Mesothelial cell of epicardium (in vitro differentiated cells): ENCODE results near the gene MTUS2. TPM values are rescaled to one million over a fixed set of nuclear protein-coding genes. Genes with fewer than 3 reads are reported as not detected.

Source experiments
- DNase-seq, 2 experiments: peaks; one replicate each; pipeline ENCODE4 v3.0.0; 2021; ENCODE audit warnings: low spot score in 2 of 2; ENCODE audit not compliant: unreplicated experiment in 2 of 2
- H3K27ac Mint-ChIP-seq: 2 replicates; pipeline ENCODE4 v1.8.0; 2021; ENCODE audit warnings: mixed read lengths
- H3K27me3 Mint-ChIP-seq: 2 replicates; pipeline ENCODE4 v1.8.0; 2021; ENCODE audit warnings: low read depth, mixed read lengths
- H3K36me3 Mint-ChIP-seq: 2 replicates; pipeline ENCODE4 v1.8.0; 2021; ENCODE audit warnings: mixed read lengths
- H3K4me1 Mint-ChIP-seq: 2 replicates; pipeline ENCODE4 v1.8.0; 2021; ENCODE audit warnings: mixed read lengths
- H3K4me3 Mint-ChIP-seq: 2 replicates; pipeline ENCODE4 v1.8.0; 2021; ENCODE audit warnings: mild to moderate bottlenecking, moderate library complexity, mixed read lengths
- H3K9me3 Mint-ChIP-seq: 2 replicates; pipeline ENCODE4 v1.8.0; 2021; ENCODE audit warnings: mixed read lengths
- total RNA-seq: library from RNA; stranded (reverse); gene quantifications from 3 replicates; pipeline ENCODE4 v1.2.1, GENCODE V29; 2021
- TF ChIP-seq, protein P1 (sequence below): fragments of 200-600 bp; sonication (generic); IDR thresholded peaks from one replicate; pipeline ENCODE4 v1.5.0; 2021; ENCODE audit warnings: antibody characterized with exemption; ENCODE audit not compliant: unreplicated experiment

MTUS2 gene
- total RNA-seq, 1 donor from 2014 or later = 1.4 TPM

DNA sequence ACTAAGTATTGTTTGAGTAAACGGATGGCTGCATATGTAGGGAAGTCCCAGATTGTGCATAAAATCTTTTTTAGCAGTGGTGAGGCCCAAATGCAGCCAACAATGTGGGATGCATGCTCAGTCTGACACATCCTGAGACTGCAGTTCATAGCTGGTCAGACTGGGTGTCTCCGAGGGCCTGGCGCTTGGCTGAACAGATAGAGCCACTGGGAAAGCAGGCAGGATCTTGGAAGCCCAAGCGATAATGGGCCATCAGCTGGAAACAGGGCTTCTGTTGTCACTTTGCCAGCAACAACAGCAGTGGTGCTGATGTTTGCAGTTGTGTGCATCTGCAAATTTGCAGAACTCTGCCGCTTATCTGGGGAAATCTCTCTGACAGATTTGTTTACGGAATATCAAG is 36.1 kb downstream of the MTUS2 start:
- H3K27me3 Mint-ChIP-seq = peaks cover 42% of the 10 kb centered on the region
- no peaks in the 10 kb centered on the region for H3K4me1 Mint-ChIP-seq
- no peak for DNase-seq
- H3K4me3 Mint-ChIP-seq = no peak overlapping the region
- TF ChIP-seq, protein P1, sequence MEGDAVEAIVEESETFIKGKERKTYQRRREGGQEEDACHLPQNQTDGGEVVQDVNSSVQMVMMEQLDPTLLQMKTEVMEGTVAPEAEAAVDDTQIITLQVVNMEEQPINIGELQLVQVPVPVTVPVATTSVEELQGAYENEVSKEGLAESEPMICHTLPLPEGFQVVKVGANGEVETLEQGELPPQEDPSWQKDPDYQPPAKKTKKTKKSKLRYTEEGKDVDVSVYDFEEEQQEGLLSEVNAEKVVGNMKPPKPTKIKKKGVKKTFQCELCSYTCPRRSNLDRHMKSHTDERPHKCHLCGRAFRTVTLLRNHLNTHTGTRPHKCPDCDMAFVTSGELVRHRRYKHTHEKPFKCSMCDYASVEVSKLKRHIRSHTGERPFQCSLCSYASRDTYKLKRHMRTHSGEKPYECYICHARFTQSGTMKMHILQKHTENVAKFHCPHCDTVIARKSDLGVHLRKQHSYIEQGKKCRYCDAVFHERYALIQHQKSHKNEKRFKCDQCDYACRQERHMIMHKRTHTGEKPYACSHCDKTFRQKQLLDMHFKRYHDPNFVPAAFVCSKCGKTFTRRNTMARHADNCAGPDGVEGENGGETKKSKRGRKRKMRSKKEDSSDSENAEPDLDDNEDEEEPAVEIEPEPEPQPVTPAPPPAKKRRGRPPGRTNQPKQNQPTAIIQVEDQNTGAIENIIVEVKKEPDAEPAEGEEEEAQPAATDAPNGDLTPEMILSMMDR = no peak
- no peaks in the 10 kb centered on the region for H3K9me3 Mint-ChIP-seq
- H3K36me3 Mint-ChIP-seq = no peaks in the 10 kb centered on the region
- no peak overlapping the region for H3K27ac Mint-ChIP-seq

DNA sequence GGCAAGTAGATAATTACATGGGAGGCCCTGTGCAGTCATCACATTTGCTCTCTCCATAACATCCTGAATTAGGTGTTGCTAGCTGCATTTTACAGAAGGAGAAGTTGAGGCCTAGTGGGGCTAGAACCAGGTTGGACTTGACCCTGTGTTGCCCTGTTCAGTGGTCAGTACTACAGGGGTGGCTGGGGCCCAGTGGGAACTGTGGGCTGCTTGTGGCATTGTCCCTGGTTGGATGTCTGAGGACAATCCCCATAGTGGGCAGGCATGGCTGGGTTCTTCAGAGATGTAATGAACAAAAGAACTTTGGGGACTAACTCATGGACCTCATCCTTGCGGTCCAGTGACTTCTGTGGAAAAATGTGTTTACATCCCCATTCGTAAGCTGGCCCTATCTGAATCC is 38.9 kb downstream of the MTUS2 start:
- Mint-ChIP-seq H3K27me3 (peaks cover 40% of the 10 kb centered on the region), H3K9me3 (no peaks in the 10 kb centered on the region), H3K4me1 (no peaks in the 10 kb centered on the region), H3K27ac (no peak overlapping the region), H3K36me3 (no peaks in the 10 kb centered on the region), H3K4me3 (no peak overlapping the region)
- TF ChIP-seq, protein P1 = no peak
- no peak for DNase-seq

DNA sequence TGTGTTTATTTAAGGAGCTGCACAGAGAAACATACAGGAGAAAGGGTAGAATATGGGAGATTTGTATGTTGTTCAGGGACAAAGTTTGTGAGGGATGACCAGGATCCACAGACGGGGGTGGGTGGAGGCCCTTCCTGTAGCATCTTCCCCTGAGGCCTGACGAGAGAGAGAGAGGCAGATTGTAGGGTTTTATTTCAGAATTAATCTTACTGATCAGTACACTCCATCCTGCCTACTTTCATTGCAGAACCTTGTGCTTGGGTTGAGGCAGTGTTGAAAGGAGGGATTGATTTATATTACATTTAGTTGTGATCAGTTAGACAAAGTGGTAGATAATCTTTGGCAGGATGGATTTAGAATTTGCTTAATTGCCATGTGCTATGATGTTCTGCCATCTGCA is 39.6 kb downstream of the MTUS2 start:
- Mint-ChIP-seq H3K4me1 (no peaks in the 10 kb centered on the region), H3K9me3 (no peaks in the 10 kb centered on the region), H3K27ac (no peak overlapping the region), H3K36me3 (no peaks in the 10 kb centered on the region), H3K4me3 (no peak overlapping the region), H3K27me3 (peaks cover 39% of the 10 kb centered on the region)
- DNase-seq = no peak
- TF ChIP-seq, protein P1 = no peak

DNA sequence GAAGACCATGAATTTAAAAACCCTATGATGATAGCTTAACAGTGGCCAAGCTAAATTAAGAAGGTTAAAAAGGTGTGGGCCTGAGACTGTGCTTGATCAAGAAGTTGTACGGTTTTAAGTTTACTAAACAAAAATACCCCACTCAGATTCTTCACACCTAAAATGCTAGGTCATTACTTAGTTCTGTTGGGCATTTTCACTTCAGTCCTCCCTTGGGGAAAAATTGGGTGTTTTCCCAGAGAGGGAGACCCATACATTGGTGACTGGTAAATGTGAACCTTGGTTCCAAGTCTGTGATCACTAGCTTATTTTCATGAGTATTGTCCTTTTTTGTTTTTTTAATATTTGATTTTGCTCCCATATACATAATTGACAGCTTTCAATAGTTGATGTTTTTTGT is 44.4 kb downstream of the MTUS2 start:
- no peak for DNase-seq
- Mint-ChIP-seq H3K27ac (no peak overlapping the region), H3K4me3 (no peak overlapping the region), H3K27me3 (peaks cover 42% of the 10 kb centered on the region), H3K9me3 (no peaks in the 10 kb centered on the region), H3K36me3 (no peaks in the 10 kb centered on the region), H3K4me1 (peaks cover 8% of the 10 kb centered on the region)
- TF ChIP-seq, protein P1 = no peak

DNA sequence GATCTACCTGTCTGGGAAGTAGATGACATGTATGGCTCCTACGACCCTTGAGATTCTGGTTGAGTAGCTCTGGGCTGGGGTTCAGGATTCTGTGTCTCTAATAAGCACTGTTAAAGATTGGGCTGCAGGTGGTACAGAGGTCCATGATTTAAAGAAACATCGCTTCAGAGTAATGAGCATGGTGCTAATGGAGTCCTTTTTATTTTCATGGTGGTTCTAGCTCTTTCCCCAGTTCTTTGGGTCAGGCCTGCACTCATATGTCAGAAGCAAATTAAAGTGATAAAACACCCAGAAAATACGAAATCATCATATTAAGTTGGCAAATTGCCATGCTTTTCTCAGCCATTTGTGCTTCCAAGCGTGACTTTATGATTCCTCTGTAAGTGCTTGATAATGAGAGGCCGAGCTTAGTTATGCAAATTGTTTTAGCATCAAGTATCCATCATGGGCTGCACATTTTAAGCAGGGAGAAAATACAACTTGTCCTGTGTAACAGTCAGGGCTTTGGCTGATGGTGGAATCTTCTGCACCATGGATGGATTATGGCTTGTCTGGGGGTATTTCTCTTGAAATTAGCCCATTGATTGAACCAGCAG is 45.1 kb downstream of the MTUS2 start:
- no peak overlapping the region for H3K4me3 Mint-ChIP-seq
- H3K27me3 Mint-ChIP-seq = peaks cover 42% of the 10 kb centered on the region

More for the DNA sequence above, 45.1 kb downstream of the MTUS2 start:
- H3K4me1 Mint-ChIP-seq = peaks cover 8% of the 10 kb centered on the region
- H3K36me3 Mint-ChIP-seq = no peaks in the 10 kb centered on the region
- H3K27ac Mint-ChIP-seq = no peak overlapping the region
- TF ChIP-seq, protein P1 = no peak
- peaks cover under 1% of the 10 kb centered on the region for H3K9me3 Mint-ChIP-seq
- DNase-seq = no peak
